HG03521 (cell line): ENCODE measurements around the gene SEMA6A.
A peak's percentile ranks its signal among the peaks of the same experiment; 100 is the strongest.

Source experiments
- ATAC-seq: cut with Tn5 transposase; IDR thresholded peaks from one replicate; pipeline ENCODE4 v1.9.1; 2021; ENCODE audit warnings: mild to moderate bottlenecking, moderate library complexity; ENCODE audit not compliant: unreplicated experiment

SEMA6A gene

GRCh38 chr5:116577064-116577788 is 2.6 kb upstream of the SEMA6A start:
- ATAC-seq: peak; percentile 37

GRCh38 chr5:116576053-116576713 is 1.6 kb upstream of the SEMA6A start:
- peak; percentile 45 for ATAC-seq

DNA sequence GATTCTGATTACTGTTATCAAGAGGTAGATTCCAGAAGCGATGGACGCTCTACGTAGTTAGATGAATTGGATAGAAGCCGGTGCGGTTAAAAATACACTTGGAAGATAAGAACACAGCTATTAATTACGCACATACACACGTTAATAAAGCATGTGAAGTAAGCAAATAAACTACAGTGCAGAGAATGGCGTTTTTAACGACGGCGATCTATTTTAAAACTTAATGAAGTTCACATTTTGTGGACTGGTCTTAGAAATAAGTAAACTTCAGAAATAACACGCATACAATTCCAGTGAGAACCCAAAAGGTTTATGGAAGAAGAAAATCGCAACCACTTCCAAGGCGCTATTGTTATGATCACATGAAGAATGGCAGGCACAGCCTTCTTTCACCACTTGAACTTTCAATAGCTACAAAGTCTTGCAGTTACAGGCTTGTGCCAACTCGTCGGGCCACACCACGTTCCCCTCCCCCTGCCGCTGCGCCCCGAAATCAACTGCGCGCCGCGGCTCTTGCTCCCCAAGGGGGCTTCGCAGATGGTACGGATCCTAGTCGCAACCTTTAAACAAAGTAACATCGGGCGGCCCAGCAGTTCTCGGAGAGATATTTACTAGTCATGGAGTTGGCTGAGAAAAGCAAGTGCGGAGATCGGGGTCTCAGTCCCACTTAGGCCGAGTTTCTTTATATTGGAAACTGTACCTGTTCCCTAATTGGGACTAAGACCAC is 866 bp upstream of the SEMA6A start:
- no peak for ATAC-seq

DNA sequence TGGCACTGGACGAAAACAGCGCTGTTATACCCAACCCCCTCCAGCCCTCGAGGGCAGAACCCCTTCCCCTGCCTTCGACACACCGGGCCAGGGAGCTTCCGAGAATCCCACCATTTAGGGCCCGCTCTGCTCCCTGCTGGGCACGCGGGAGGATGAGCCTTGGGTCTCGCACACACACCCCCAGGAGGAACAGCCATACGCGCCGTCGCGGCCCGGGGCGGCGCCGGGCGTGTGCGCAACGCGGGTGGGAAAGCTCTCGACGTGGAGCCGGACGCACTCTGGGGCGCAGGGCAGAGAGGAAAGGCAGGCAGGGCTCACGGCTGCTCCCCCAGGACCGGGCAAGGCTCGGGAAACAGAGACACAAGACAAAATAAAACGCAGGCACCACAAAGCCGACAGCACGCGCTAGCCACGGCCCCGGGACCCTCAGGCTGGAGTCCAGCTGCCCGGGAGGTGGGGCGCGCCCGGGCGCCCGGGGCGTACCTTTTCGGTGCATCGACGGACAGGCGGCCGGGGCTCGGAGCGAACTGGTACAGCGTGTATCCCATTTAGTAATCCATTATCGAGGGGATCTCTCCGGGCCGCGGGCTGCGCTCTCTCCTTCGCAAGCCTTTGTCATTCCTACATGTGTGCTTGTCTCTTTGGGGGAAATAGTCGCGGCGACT is 789 bp downstream of the SEMA6A start:
- no peak for ATAC-seq

DNA sequence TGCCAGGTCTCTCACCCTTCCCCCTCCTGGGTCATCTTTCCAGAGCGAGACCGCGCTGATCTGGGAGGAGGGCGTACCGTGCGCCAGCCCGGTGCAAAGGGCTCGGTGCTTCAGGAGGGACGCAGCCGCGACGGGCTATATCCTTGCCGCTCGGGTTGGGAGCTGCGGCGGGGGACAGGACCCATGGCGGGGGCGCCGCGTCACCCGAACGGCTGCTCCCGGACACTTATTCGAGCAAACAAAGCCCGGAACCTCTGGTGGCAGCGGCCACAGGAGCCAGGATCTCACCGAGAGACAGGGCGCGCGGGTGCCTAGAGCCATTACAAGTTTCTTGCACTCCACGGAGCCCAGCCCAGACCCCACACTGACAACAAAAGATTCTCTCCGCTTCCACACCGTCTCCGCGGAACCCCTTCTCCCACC is 1.3 kb downstream of the SEMA6A start:
- ATAC-seq: no peak

DNA sequence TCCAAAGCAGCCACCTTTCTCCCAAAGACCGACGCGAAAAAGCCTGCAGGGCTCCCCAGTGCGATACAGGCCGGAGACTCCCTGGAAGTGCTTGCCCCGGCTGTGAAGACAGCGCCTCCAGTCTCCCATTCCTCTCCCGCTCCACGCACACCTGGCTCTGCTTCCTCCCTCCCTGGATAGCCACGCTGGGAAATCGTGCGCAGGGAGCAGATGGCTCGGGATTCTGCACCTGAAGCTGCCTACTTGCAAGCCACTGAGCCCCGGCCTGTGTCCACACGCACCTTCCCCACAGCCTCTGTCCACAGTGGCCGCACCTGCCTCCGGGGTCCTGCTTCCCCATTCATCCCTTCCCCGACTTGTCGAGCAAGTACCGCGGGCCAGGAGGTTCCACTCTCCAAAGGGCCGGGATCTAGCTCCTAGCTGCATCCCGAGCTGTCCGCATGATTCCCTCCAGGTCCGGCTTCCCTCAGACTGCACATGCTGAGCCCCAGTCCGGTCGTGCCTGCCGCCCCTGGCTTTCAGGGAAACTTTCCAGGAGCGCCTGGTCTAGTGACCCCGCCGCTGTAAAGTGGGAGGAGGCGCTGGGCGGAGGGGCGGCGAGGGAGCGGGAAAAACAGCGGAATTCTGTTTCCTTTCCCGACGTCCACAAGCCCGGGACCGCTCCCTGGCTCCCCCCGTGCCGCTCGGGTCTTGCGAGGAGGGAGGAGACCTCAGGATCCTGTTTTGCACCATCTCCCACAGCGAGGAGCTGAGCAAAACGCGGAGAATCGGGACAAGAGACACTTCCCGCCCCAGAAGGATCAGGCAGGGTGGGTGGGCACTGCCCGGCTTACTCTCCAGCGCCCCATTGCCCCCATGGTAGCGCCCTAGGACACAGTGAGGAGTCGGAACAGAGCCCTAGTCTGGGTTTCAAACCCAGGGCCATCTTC is 2.0 kb downstream of the SEMA6A start:
- ATAC-seq: no peak

GRCh38 chr5:116571568-116572349 is 2.9 kb downstream of the SEMA6A start:
- no peak for ATAC-seq

DNA sequence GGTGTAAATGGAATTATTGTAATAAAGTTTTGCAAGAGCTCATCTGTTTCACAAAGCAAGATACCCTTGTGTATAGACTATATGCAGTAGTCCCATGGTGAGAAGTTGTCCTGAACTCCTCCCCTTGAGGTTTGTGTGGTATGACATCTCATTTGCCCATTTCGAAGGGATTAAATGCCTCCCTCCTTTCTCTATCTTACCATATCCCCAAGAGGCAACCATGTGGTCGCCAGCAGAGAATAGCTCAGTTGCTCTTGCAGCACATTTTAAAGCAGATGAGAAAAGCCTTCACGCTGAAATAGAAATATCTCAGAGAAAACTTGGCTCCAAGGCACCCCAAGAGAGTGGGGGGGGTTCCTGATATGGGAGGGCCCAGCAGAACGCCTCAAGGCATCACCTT is 4.6 kb downstream of the SEMA6A start:
- no peak for ATAC-seq

- ATAC-seq: no peak
Observed at GRCh38 chr5:116567106-116567505, 7.5 kb downstream of the SEMA6A start.

GRCh38 chr5:116566251-116566650 is 8.4 kb downstream of the SEMA6A start:
- peak; percentile 63 for ATAC-seq

DNA sequence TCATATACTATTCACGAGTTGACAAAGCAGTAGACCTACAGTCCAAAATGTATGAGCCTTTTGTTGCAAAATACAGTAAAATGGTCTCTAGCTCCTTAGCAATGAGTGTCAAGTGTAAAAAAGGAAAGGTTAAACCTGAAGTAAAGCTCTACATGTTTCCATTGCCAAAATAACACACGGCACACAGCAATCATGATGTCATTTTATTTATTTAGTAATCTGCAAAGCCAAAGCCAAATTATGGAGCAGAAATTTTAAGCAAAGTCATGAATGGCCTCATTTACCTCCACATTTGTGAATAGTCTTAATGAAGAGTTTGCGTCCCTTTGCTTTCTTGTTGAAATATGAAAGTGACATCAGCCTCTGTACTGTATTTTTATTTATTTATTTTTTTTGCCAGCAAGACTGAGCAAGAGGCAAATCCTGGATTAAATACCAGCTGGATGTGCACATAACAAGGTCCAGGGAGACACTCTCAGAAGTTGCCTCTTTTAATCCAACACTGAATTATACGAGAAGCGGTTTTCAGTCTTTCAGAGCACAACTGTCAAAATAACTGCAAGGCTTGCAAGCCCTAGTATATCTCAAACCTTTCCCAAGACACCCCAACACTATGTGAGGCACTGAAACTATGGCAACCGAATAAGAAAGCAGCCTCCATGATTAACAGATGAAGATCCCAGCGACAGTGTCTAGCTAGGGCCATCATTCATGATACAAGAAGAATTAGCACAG is 9.7 kb downstream of the SEMA6A start:
- no peak for ATAC-seq

- no peak for ATAC-seq
Observed at GRCh38 chr5:116564312-116564711, 10.3 kb downstream of the SEMA6A start.

- ATAC-seq: no peak
Observed at GRCh38 chr5:116563736-116564308, 10.8 kb downstream of the SEMA6A start.

DNA sequence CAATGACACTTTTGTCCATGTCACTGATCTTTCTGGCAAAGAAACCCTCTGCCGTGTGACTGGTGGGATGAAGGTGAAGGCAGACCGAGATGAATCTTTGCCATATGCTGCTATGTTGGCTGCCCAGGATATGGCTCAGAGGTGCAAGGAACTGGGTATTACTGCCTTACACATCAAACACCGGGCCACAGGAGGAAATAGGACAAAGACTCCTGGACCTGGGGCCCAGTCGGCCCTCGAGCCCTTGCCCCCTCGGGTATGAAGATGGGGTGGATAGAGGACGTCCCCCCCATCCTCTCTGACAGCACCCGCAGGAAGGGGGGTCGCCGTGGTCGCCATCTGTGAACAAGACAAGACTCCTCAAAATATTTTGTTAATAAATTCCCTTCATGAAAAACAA is 12.0 kb downstream of the SEMA6A start:
- ATAC-seq: no peak

- no peak for ATAC-seq
Observed at GRCh38 chr5:116561658-116562057, 13.0 kb downstream of the SEMA6A start.

DNA sequence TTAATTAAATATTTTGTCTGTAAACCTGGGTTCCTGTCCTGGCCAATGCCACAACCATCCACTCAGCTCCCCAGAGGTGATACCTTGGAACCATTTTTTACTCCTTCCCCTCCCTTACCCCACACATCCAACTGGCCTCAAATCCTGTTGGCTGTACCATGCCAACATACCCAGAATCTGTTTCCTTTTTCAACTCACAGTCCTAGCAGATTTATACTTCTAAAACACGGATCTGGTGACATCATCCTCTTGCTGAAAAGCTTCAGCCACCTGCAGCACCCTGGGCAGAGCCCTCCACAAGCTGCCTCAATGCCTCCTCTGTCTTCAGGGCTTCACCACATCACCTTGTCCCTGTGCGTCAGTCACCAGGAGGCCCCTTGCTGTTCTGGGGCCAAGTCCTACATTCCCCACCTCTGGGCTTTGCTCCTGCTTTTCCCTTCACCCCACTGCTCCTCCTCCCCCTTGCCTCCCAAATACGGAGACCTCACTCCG is 14.9 kb downstream of the SEMA6A start:
- ATAC-seq: no peak

DNA sequence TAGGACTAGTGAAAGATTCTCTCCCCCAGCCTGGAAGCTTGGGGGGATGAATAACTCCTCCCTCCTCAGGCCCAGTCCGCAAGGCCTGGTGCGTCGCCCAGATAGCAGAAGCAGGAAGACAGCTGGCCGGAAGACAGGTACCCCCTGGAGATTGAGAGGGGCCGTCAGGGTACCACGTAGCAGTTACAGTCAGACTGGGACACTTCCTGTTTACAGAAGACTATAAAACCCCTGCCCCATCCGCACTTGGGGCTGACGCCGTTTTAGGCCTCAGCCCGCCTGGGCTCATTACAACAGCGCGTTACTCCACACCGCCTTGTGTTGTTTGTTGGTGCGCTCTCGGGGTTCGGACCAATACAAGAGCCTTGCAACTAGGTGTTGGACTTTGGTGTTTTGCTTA is 15.4 kb downstream of the SEMA6A start:
- ATAC-seq: no peak

DNA sequence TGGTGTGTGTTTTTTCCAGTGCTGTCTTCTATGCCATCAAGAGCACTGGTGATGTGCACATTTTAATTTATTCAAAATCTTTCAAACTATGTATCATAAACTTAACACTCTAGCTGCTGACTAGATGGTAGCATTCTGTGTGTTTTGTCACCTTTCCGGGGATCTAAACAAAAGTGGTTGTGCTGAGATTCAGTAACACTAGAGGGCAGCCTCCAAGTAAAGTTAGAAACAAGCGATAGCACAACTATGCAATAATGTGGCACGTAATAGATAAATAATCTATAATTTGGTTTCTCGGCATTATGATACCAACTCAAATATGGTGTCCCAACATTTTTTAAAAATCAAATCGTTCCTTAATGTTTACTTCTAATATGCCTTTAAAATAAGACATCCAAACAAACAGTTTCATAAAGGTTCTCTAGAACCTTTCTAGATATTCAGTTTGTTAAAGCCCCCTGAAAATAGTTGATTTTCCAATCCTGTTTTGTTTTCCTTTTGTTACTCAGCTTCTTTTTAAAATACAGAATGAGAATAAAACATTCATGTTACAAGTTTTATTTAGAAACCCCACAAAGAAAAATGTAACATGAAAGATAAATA is 16.9 kb downstream of the SEMA6A start:
- ATAC-seq: no peak
